DND-41 (cell line): ENCODE results near the gene CD300E.

Experiments
- ATAC-seq: fragments of 200-7000 bp; cut with Tn5 transposase; 3 replicates; pipeline ENCODE4 v1.9.1; 2021; ENCODE audit warnings: low read depth; ENCODE audit not compliant: insufficient read depth
- DNase-seq: peaks from one replicate; pipeline ENCODE4 v3.0.0-alpha.2; 2020
- H2AFZ ChIP-seq: 2 replicates; pipeline ENCODE4 v1.6.0; 2012; ENCODE audit warnings: low read depth, low read length
- H3K27ac ChIP-seq: 2 replicates; pipeline ENCODE4 v1.5.1; 2012; ENCODE audit warnings: low read length, inconsistent platforms
- H3K27me3 ChIP-seq: fragments of 200-600 bp; sonication (generic); 2 replicates; pipeline ENCODE4 v1.6.0; 2012; ENCODE audit warnings: low read length, mild to moderate bottlenecking, inconsistent platforms; ENCODE audit not compliant: insufficient read depth, poor library complexity
- H3K36me3 ChIP-seq: 2 replicates; pipeline ENCODE4 v1.5.1; 2012; ENCODE audit warnings: low read length, inconsistent platforms; ENCODE audit not compliant: insufficient read depth
- H3K4me1 ChIP-seq: 2 replicates; pipeline ENCODE4 v1.5.1; 2012; ENCODE audit warnings: mild to moderate bottlenecking, low read length; ENCODE audit not compliant: insufficient read depth
- H3K4me2 ChIP-seq: 2 replicates; pipeline ENCODE4 v1.6.0; 2012; ENCODE audit warnings: mild to moderate bottlenecking, moderate library complexity, low read length, inconsistent platforms; ENCODE audit not compliant: insufficient read depth
- H3K4me3 ChIP-seq, 2 experiments: fragments of 200-600 bp in 1 of 2; shearing (Covaris generic) in 1 of 2; 2 replicates each; pipeline ENCODE4 v1.5.1; 2012 to 2016; ENCODE audit warnings: inconsistent platforms in 2 of 2, low read length in 2 of 2, mild to moderate bottlenecking in 2 of 2, low read depth in 1 of 2, moderate library complexity in 1 of 2
- H3K79me2 ChIP-seq: 2 replicates; pipeline ENCODE4 v1.6.0; 2012; ENCODE audit warnings: low read length, inconsistent platforms; ENCODE audit not compliant: insufficient read depth
- H3K9ac ChIP-seq: 2 replicates; pipeline ENCODE4 v1.6.0; 2012; ENCODE audit warnings: low read depth, mild to moderate bottlenecking, inconsistent platforms, low read length, moderate library complexity
- H3K9me3 ChIP-seq: 2 replicates; pipeline ENCODE4 v1.5.1; 2012; ENCODE audit warnings: low read length, moderate library complexity, mild to moderate bottlenecking, inconsistent platforms; ENCODE audit not compliant: insufficient read depth, severe bottlenecking
- H4K20me1 ChIP-seq: 2 replicates; pipeline ENCODE4 v1.6.0; 2012; ENCODE audit warnings: low read length; ENCODE audit not compliant: insufficient read depth
- EZH2 ChIP-seq: IDR thresholded peaks from 3 replicates; pipeline ENCODE4 v1.6.1; 2012; ENCODE audit warnings: borderline replicate concordance, low read depth, mild to moderate bottlenecking, moderate library complexity, low read length, inconsistent platforms; ENCODE audit not compliant: severe bottlenecking
- TF ChIP-seq, protein P1 (sequence below): IDR thresholded peaks from 2 replicates; pipeline ENCODE4 v1.5.1; 2012; ENCODE audit warnings: borderline replicate concordance, low read length, moderate library complexity, mild to moderate bottlenecking; ENCODE audit not compliant: poor library complexity, severe bottlenecking; ENCODE audit errors: extremely low read depth

Gene CD300E, protein sequence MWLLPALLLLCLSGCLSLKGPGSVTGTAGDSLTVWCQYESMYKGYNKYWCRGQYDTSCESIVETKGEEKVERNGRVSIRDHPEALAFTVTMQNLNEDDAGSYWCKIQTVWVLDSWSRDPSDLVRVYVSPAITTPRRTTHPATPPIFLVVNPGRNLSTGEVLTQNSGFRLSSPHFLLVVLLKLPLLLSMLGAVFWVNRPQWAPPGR

DNA sequence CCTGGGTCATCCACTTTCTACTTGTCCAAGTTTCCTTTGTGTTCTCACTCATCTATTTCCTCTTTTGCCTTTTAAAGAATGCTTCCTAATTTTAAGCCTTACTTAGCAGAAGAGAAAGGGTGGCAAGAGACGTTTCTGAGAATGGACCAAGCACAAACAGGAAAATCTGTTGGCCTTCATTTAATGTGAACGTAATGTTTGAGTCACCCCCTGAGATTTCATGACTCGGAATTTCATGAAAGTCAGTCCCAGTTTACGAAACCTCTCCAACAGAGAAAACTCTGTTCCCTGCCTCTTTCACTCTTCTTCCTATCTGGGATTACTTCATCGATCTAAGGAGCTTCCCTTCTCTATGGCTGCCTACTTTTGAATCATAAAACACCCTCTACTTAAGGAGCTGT, at the start of gene CD300E:
Gene CD300E, minus strand, starts transcription at position 46 of the 401 bp plus-strand sequence. CDS start 117 bp downstream, outside the sequence.
- H3K9me3 ChIP-seq: no peaks in the 10 kb centered on the region
- no peaks in the 10 kb centered on the region for H3K27me3 ChIP-seq
- no peak within 1 kb of the TSS for H3K9ac ChIP-seq
- no peak within 1 kb of the TSS for H3K4me2 ChIP-seq
- TF ChIP-seq, protein P1, sequence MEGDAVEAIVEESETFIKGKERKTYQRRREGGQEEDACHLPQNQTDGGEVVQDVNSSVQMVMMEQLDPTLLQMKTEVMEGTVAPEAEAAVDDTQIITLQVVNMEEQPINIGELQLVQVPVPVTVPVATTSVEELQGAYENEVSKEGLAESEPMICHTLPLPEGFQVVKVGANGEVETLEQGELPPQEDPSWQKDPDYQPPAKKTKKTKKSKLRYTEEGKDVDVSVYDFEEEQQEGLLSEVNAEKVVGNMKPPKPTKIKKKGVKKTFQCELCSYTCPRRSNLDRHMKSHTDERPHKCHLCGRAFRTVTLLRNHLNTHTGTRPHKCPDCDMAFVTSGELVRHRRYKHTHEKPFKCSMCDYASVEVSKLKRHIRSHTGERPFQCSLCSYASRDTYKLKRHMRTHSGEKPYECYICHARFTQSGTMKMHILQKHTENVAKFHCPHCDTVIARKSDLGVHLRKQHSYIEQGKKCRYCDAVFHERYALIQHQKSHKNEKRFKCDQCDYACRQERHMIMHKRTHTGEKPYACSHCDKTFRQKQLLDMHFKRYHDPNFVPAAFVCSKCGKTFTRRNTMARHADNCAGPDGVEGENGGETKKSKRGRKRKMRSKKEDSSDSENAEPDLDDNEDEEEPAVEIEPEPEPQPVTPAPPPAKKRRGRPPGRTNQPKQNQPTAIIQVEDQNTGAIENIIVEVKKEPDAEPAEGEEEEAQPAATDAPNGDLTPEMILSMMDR: no peak
- TF ChIP-seq EZH2: no peak
- no peak for ATAC-seq
- H3K4me1 ChIP-seq: no peaks in the 10 kb centered on the region
- DNase-seq: no peak
- no peaks in the 10 kb centered on the region for H3K36me3 ChIP-seq
- H3K79me2 ChIP-seq: no peaks in the 10 kb centered on the region
- no peak within 1 kb of the TSS for H3K4me3 ChIP-seq
- H4K20me1 ChIP-seq: no peaks in the 10 kb centered on the region
- H2AFZ ChIP-seq: no peak within 1 kb of the TSS
- no peak within 1 kb of the TSS for H3K27ac ChIP-seq

DNA sequence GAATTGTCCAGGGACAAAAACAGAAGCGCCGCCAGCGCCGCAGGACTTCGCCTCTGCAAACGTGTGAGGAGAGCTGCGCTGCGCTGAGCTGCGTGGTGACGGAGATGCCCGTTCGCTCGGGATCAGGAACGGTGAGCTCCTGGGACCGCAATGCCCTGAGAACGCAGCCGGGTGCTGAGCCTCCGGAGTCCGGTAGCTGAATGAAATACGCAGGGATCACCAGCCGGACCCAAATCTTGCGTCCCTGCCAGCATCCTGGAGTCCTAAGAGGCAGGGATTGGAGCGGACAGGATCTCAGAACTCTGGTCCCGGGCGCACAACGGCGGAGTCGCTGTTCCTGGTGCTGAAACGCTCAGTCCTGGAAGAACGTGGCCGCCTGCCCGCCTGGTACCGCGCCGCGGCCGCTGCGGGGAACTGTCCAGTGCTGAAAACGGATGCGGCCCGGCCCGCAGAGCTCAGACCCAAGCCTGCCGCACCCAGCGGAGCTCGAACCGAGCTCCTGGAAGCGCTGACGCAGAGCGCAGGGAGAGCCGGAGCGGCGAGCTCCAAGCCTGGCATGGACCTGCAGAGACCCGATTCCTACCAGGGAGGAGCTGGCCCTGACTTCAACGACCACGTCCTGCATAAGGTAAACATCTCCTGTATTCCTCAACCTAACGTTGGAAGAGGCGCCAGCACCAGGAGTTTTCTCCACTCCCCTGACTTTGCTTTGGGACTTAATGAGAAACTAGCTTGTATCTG, 47.7 kb upstream of the CD300E start:
- H4K20me1 ChIP-seq: peaks cover 5% of the 10 kb centered on the region; the same call in 1 of the 2 replicates
- peaks cover 13% of the 10 kb centered on the region for H3K27me3 ChIP-seq
- no peaks in the 10 kb centered on the region for H3K36me3 ChIP-seq
- H3K4me3 ChIP-seq: no peak overlapping the region
- peak; percentile 33 for DNase-seq
- no peak overlapping the region for H3K27ac ChIP-seq
- H3K9ac ChIP-seq: no peak overlapping the region
- H3K4me2 ChIP-seq: no peak overlapping the region
- ATAC-seq: peak; percentile 50; the same call in 2 of the 3 replicates
- no peaks in the 10 kb centered on the region for H3K4me1 ChIP-seq
- TF ChIP-seq, protein P1: no peak
- no peak for TF ChIP-seq EZH2
- no peaks in the 10 kb centered on the region for H3K9me3 ChIP-seq
- H3K79me2 ChIP-seq: no peaks in the 10 kb centered on the region
- no peak overlapping the region for H2AFZ ChIP-seq

DNA sequence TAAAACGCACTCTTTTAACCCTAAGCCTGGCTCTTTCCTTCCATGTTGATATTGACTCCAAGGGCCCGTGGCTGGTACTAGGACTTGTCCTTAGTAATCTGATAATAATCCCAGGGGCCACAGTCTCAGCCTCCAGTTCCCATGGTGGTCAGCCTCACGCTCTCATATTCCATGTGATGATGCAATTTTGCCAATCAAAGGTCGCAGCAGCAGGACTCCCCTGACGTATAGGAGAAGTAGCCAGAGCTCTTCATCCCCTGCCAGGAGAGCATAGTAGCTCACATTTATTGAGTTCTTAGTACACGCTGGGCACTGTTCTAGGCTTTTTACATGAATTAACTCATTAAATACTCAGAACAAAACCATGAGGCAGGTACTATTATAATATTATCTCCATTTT, 46.8 kb upstream of the CD300E start:
- peaks cover 7% of the 10 kb centered on the region for H3K27me3 ChIP-seq
- no peak for ATAC-seq

More for the DNA sequence above, 46.8 kb upstream of the CD300E start:
- no peaks in the 10 kb centered on the region for H3K36me3 ChIP-seq
- no peak overlapping the region for H2AFZ ChIP-seq
- H3K79me2 ChIP-seq: no peaks in the 10 kb centered on the region
- H3K4me1 ChIP-seq: no peaks in the 10 kb centered on the region
- peaks cover 5% of the 10 kb centered on the region; the same call in 1 of the 2 replicates for H4K20me1 ChIP-seq
- H3K27ac ChIP-seq: no peak overlapping the region
- no peak overlapping the region for H3K4me2 ChIP-seq
- no peaks in the 10 kb centered on the region for H3K9me3 ChIP-seq
- no peak for DNase-seq
- H3K4me3 ChIP-seq: no peak overlapping the region
- H3K9ac ChIP-seq: no peak overlapping the region
- TF ChIP-seq EZH2: no peak
- TF ChIP-seq, protein P1: no peak
